ENCODE measurements around the gene BARHL2. TPM values are rescaled to one million over a fixed set of nuclear protein-coding genes. Genes with fewer than 3 reads are reported as not detected.

BARHL2 gene
- total RNA-seq, 4 donors from 2014 or later: not detected

GRCh38 chr1:90728502-90729287 is 11.6 kb upstream of the BARHL2 start:
- WGBS: 10% methylated on average over 25 of the region's 25 CpGs
- Histone ChIP-seq H3K27me3 (peaks cover 20 to 100% (median 88%) of the 10 kb centered on the region in 4 donors), H3K4me1 (peaks cover 45 to 59% (median 58%) of the 10 kb centered on the region in 4 donors), H3K36me3 (no peaks in the 10 kb centered on the region), H3K27ac (replicated peaks in 1 of 4) (no peak overlapping the region), H3K4me3 (no peak overlapping the region), H3K9me3 (no peaks in the 10 kb centered on the region)
- TF ChIP-seq POLR2AphosphoS5 (IDR thresholded peaks at IDR 0.05) (no peak), POLR2A (IDR thresholded peaks at IDR 0.05; ENCODE audit: low read depth) (no peak), EP300 (IDR thresholded peaks at IDR 0.05) (no peak)
- TF ChIP-seq, protein P1, sequence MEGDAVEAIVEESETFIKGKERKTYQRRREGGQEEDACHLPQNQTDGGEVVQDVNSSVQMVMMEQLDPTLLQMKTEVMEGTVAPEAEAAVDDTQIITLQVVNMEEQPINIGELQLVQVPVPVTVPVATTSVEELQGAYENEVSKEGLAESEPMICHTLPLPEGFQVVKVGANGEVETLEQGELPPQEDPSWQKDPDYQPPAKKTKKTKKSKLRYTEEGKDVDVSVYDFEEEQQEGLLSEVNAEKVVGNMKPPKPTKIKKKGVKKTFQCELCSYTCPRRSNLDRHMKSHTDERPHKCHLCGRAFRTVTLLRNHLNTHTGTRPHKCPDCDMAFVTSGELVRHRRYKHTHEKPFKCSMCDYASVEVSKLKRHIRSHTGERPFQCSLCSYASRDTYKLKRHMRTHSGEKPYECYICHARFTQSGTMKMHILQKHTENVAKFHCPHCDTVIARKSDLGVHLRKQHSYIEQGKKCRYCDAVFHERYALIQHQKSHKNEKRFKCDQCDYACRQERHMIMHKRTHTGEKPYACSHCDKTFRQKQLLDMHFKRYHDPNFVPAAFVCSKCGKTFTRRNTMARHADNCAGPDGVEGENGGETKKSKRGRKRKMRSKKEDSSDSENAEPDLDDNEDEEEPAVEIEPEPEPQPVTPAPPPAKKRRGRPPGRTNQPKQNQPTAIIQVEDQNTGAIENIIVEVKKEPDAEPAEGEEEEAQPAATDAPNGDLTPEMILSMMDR (IDR thresholded peaks at IDR 0.05): no peak
- intact Hi-C loops (cut with DNase I): no loop called here
- peak; percentile 70 for DNase-seq (ENCODE audit: extremely low spot score)

DNA sequence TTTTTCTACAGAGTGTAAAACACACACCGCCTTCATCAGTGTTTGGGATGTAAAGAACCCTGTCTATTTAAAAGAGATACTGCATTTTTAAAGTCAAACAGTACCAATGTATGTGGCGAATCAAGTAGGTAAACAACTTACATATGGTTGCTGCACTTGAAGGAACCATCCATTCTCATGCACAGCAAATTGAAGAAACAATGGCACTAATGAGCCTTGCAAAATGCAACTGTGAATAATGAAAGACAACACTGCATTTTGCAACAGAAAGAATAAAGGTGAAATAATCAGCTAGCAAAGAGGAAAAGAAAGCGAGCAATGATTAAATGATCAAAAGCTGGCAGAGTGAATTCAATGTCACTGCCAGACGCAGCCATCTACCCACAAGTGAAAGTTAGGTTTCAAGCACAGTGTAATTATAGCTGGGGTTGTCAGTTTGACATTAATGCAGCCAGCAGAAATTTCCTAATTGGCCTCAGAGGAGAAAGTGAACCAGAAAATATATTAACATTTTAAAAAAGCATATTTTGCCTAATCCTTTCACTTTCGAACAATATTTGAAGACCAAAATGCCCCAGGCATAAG is 10.9 kb upstream of the BARHL2 start:
- TF ChIP-seq, protein P1 (IDR thresholded peaks at IDR 0.05): no peak
- TF ChIP-seq POLR2A (IDR thresholded peaks at IDR 0.05; ENCODE audit: low read depth): no peak
- Histone ChIP-seq H3K27me3 (peaks cover 21 to 100% (median 93%) of the 10 kb centered on the region in 4 donors), H3K4me1 (peaks cover 50 to 66% (median 64%) of the 10 kb centered on the region in 4 donors), H3K27ac (replicated peaks in 1 of 4) (no peak overlapping the region), H3K36me3 (no peaks in the 10 kb centered on the region), H3K4me3 (no peak overlapping the region), H3K9me3 (no peaks in the 10 kb centered on the region)
- no peak for DNase-seq (ENCODE audit: extremely low spot score)
- 41% methylated on average over 5 of the region's 5 CpGs for WGBS
- intact Hi-C loops (cut with DNase I): no loop called here

GRCh38 chr1:90726986-90727480 is 9.9 kb upstream of the BARHL2 start:
- H3K4me3 ChIP-seq: peak overlapping the region in 3 of 4 donors; percentile 12 to 53 (median 41)
- H3K9me3 ChIP-seq: no peaks in the 10 kb centered on the region
- DNase-seq (ENCODE audit: extremely low spot score): peak; percentile 75
- H3K27me3 ChIP-seq: peaks cover 21 to 100% (median 93%) of the 10 kb centered on the region in 4 donors
- H3K27ac ChIP-seq (replicated peaks in 1 of 4): no peak overlapping the region
- 47% methylated on average over 8 of the region's 25 CpGs for WGBS
- H3K36me3 ChIP-seq: no peaks in the 10 kb centered on the region
- TF ChIP-seq POLR2A (IDR thresholded peaks at IDR 0.05; ENCODE audit: low read depth) (no peak), POLR2AphosphoS5 (IDR thresholded peaks at IDR 0.05) (no peak), EP300 (IDR thresholded peaks at IDR 0.05) (no peak)
- TF ChIP-seq, protein P1 (IDR thresholded peaks at IDR 0.05): no peak
- H3K4me1 ChIP-seq: peaks cover 50 to 66% (median 64%) of the 10 kb centered on the region in 4 donors
- intact Hi-C loops (cut with DNase I): no loop called here

- no peak overlapping the region for H3K27ac ChIP-seq (replicated peaks in 1 of 4)
- intact Hi-C loops (cut with DNase I): no loop called here
- WGBS: 9% methylated on average over 12 of the region's 28 CpGs
Observed at GRCh38 chr1:90726425-90726985, 9.4 kb upstream of the BARHL2 start.

More at GRCh38 chr1:90726425-90726985, 9.4 kb upstream of the BARHL2 start:
- peak; percentile 87 for DNase-seq (ENCODE audit: extremely low spot score)
- Histone ChIP-seq H3K4me1 (peaks cover 50 to 69% (median 66%) of the 10 kb centered on the region in 4 donors), H3K4me3 (peak overlapping the region in 3 of 4 donors; percentile 12 to 53 (median 41)), H3K27me3 (peaks cover 21 to 100% (median 92%) of the 10 kb centered on the region in 4 donors), H3K36me3 (no peaks in the 10 kb centered on the region), H3K9me3 (no peaks in the 10 kb centered on the region)
- no peak for TF ChIP-seq POLR2A (IDR thresholded peaks at IDR 0.05; ENCODE audit: low read depth)
- TF ChIP-seq, protein P1 (IDR thresholded peaks at IDR 0.05): no peak
- TF ChIP-seq EP300 (IDR thresholded peaks at IDR 0.05): no peak
- no peak for TF ChIP-seq POLR2AphosphoS5 (IDR thresholded peaks at IDR 0.05)
